Mesodermal cell (in vitro differentiated cells): Measurements from ENCODE around the gene ELOVL3.
"Not testable (repeated sequence)": the region's sequence is repeated elsewhere in the genome, so short reads cannot be mapped to it uniquely, and the experiment has no call there.

Experiments used
- H3K27ac ChIP-seq: 2 replicates; pipeline ENCODE4 v1.7.0; 2013; ENCODE audit warnings: mild to moderate bottlenecking, low read depth, low read length, moderate library complexity; ENCODE audit not compliant: severe bottlenecking
- H3K36me3 ChIP-seq: 2 replicates; pipeline ENCODE4 v1.7.1; 2013; ENCODE audit warnings: mild to moderate bottlenecking, low read length, moderate library complexity; ENCODE audit not compliant: control insufficient read depth, insufficient read depth
- H3K4me1 ChIP-seq: one replicate; pipeline ENCODE4 v1.7.1; 2013; ENCODE audit warnings: mild to moderate bottlenecking, low read length; ENCODE audit not compliant: insufficient read depth, control insufficient read depth, poor library complexity, severe bottlenecking
- H3K4me3 ChIP-seq: 2 replicates; pipeline ENCODE4 v1.7.0; 2013; ENCODE audit warnings: low read length, control low read depth, mild to moderate bottlenecking; ENCODE audit not compliant: insufficient read depth, poor library complexity, severe bottlenecking; ENCODE audit errors: extremely low read depth
- H3K9me3 ChIP-seq: 2 replicates; pipeline ENCODE4 v1.7.1; 2013; ENCODE audit warnings: mild to moderate bottlenecking, low read length, moderate library complexity; ENCODE audit not compliant: control insufficient read depth
- WGBS, 2 experiments: methylation state at CpG; one replicate each; pipeline ENCODE4 v1.1.5; 2013; ENCODE audit warnings: missing lambda C conversion rate in 2 of 2; ENCODE audit not compliant: insufficient coverage in 2 of 2; 5-methylcytosine and 5-hydroxymethylcytosine counted together

The ELOVL3 gene

DNA sequence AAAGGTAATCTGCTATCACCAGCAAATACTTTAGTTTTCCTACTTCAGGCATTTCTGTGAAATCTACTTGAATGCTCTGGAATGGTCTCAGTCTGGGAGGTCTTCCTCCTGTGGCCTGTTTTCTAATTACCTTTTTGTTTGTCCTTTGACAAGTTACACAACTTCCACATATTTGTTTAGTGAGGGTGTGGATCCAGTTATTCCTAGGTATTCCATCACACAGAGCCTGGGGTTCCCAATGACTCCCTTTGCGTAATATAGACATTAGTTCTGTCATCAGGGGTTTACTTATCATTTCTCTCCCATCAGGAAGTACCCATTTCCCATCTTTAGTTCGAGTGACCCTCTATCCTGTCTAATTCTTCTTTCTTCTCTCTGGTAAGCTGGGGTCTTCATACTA is 28.1 kb upstream of the ELOVL3 start:
- Histone ChIP-seq H3K4me3 (no peak overlapping the region), H3K4me1 (no peaks in the 10 kb centered on the region), H3K9me3 (peaks cover 3% of the 10 kb centered on the region), H3K27ac (no peak overlapping the region), H3K36me3 (no peaks in the 10 kb centered on the region)
- 0 to 100% methylated on average over 1 of the region's 2 CpGs for WGBS, 2 experiments

DNA sequence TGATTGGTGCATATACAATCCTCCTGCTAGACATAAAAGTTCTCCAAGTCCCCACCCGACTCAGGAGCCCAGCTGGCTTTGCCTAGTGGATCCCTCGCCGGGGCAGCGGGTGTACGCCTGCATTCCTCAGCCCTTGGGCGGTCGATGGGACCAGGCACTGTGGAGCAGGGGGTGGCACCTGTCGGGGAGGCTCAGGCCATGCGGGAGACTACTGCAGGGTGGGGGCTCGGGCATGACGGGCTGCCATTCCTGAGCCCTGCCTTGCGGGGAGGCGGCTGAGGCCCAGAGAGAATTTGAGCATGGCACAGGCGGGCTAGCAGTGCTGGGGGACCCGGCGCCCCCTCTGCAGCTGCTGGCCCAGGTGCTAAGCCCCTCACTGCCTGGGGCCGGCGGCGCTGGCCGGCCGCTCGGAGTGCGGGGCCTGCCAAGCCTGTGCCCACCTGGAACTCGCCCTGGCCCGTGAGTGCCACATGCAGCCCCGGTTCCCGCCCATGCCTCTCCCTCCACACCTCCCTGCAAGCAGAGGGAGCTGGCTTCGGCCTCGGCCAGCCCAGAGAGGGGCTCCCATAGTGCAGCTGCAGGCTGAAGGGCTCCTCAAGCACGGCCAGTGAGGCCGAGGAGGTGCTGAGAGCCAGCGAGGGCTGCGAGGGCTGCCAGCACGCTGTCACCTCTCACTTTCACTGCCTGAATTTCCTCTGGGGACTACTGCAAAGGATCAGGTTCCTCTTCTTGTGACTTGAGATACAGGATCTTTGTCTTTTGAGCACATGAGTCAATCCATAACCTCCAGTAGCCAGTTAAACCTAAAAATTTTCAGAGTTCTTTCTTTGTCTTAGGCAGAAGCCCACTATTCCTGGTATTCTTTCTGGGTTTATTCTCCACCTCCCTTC is 25.1 kb upstream of the ELOVL3 start:
- no peak overlapping the region for H3K27ac ChIP-seq
- peaks cover 11% of the 10 kb centered on the region for H3K9me3 ChIP-seq
- WGBS, 2 experiments, result 94% methylated on average over 27 to 30 of the region's 34 CpGs
- H3K4me3 ChIP-seq, result no peak overlapping the region
- no peaks in the 10 kb centered on the region for H3K4me1 ChIP-seq
- no peaks in the 10 kb centered on the region for H3K36me3 ChIP-seq

DNA sequence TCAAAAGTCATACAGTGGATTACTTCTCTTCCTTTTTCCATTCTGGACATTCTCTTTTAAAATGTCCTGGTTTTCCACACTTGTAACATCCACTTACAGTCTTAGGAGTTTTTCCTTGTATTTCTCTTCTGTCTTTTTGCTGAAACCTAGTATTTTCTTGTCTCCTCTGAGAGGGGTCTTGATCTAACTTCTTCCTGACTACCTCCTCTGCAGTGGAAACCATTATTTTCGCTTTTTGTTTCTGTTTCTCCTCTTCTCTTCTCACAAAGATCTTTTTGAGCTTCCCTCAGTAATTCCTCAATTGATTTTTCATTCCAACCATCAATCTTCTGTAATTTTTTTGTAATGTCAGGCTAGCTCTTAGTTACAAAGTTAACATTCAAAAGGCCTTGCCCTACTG is 23.7 kb upstream of the ELOVL3 start:
- WGBS, 2 experiments, result 64 to 67% methylated on average over 1 of the region's 1 CpG
- Histone ChIP-seq H3K36me3 (no peaks in the 10 kb centered on the region), H3K4me1 (no peaks in the 10 kb centered on the region), H3K4me3 (no peak overlapping the region), H3K9me3 (peaks cover 11% of the 10 kb centered on the region), H3K27ac (no peak overlapping the region)

DNA sequence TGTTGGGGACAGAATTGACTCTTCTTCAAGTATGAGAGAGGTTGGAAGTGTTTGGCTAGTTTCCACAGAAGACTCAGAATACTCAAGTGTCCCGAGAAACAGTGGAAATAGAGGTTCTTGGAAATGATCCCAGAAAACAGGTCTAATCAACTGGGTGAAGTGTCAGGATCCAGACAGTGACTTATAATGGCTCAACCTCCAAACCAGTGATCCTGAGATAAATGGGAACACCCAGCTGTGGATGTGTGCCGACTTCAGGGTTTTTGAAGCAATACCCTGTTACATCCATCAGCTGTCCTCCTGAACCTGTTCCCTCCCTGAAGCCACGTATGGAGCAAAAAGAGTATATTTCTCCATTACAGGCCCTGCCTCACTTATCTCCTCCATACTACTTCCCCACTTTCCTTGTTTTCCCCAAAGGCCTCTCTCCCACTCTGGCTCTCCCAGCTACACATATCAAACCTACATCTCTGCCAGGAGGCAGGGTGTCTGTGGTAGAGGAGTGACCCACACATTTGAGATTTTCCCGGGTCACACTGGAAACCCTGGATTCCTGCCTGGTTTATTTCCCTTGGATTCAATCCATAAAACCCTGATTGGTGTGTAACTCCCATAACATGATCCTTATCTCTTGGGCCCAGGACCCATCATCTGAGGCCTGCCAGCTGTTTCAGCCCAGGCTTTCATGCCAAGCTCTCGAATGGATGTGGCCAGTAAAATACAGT is 17.6 kb upstream of the ELOVL3 start:
- H3K4me3 ChIP-seq, result no peak overlapping the region
- 86 to 87% methylated on average over 3 of the region's 5 CpGs for WGBS, 2 experiments
- no peaks in the 10 kb centered on the region for H3K4me1 ChIP-seq

DNA sequence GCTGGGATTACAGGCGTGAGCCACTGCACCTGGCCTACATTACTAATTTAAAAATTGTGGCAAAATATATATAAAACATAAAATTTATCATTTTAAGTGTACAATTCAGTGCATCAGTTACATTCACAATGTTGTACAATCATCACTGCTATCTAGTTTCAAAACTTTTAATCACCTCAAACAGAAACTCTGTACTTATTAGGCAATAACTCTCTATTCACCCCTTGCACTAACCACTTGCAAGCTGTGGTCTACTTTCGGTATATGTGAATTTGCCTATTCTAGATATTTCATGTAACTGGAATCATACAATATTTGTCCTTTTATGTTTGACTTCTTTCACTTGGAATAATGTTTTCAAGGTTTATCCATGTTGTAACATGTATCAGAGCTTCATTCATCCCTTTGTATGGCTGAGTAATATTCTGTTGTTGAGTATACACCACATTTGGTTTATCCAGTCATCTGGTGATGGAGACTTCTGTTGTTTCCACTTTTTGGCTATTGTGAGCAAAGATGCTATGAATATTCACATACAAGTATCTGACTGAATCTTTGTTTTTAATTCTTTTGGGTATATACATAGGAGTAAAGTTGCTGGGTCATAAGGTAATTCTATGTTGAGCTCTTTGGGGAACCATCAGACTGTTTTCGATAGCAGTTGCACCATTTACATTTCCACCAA is 14.3 kb upstream of the ELOVL3 start:
- no peak overlapping the region for H3K4me3 ChIP-seq
- no peaks in the 10 kb centered on the region for H3K9me3 ChIP-seq
- H3K4me1 ChIP-seq, result no peaks in the 10 kb centered on the region
- no peaks in the 10 kb centered on the region for H3K36me3 ChIP-seq
- H3K27ac ChIP-seq, result no peak overlapping the region
- WGBS, 2 experiments, result 83 to 86% methylated on average over 1 of the region's 3 CpGs

More for the DNA sequence above, 17.6 kb upstream of the ELOVL3 start:
- H3K36me3 ChIP-seq, result no peaks in the 10 kb centered on the region
- no peak overlapping the region for H3K27ac ChIP-seq
- H3K9me3 ChIP-seq, result peaks cover 8% of the 10 kb centered on the region

DNA sequence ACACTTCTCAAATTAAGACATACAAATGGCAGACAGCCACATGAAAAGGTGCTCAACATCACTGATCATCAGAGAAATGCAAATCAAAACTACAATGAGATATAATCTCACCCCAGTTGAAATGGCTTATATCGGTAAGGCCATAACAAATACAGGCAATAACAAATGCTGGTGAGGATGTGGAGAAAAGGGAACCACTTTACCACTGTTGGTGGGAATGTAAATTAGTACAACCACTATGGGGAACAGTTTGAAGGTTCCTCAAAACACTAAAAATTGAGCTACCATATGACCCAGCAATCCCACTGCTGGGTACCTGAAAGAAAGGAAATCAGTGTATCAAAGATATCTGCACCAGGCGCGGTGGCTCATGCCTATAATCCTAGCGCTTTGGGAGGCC is 12.5 kb upstream of the ELOVL3 start:
- H3K36me3 ChIP-seq, H3K27ac ChIP-seq, H3K9me3 ChIP-seq, H3K4me1 ChIP-seq, H3K4me3 ChIP-seq: not testable (repeated sequence)
- 67 to 93% methylated on average over 3 of the region's 4 CpGs for WGBS, 2 experiments

DNA sequence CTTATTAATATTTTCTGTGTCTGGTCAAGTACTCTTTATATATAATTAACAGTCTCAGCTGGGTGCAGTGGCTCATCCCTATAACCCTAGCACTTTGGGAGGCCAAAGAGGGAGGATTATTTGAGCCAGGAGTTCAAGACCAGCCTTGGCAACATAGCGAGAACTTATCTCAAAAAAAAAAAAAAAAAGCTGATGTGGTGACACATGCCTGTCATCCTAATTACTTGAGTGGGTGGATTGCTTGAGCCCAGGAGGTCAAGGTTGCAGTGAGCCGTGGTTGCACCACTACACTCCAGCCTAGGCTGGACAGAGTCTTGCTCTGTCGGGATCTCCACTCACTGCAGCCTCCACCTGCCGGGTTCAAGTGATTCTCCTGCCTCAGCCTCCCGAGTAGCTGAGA is 6.7 kb upstream of the ELOVL3 start:
- 89 to 91% methylated on average over 2 to 4 of the region's 5 CpGs for WGBS, 2 experiments
- Histone ChIP-seq H3K9me3 (no peaks in the 10 kb centered on the region), H3K36me3 (no peaks in the 10 kb centered on the region), H3K4me1 (no peaks in the 10 kb centered on the region), H3K27ac (no peak overlapping the region), H3K4me3 (no peak overlapping the region)

DNA sequence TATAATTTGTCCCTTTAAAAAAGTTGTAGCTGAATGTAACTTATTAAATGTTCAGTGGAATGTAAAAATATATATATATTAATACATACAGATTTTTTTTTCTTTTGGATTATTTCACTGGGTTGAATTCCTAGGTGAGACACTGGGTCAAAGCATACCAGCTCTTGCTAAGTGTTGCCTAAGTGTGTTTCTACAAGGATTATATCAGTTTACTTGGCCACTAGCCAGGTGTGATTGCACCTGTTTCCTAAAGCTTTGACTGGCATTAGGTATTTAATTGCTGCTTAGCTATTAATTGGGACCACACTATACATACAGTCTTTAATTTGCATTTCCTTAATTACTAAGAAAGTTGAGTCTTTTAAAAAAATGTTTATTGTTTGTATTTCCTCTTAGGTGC is 5.5 kb upstream of the ELOVL3 start:
- H3K36me3 ChIP-seq, result no peaks in the 10 kb centered on the region
- H3K27ac ChIP-seq, result no peak overlapping the region
- H3K4me1 ChIP-seq, result peaks cover 4% of the 10 kb centered on the region
- H3K4me3 ChIP-seq, result no peak overlapping the region
- H3K9me3 ChIP-seq, result no peaks in the 10 kb centered on the region

DNA sequence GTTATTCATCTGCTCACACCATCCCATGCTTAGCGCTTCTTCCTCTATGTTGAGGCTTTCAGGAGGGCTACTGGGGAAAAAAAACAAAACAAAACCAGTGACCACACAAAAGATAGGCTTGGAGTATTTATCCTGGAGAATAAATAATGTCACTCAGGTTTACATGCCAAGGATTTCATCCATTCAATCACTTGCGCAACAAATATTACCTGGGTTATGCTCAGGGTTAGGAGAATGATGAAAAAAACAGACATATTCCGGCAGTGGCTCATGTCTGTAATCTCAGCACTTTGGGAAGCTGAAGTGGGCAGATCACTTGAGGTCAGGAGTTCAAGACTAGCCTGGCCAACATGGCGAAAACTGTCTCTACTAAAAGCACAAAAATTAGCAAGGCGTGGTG is 3.3 kb upstream of the ELOVL3 start:
- Histone ChIP-seq H3K9me3 (no peaks in the 10 kb centered on the region), H3K27ac (no peak overlapping the region), H3K36me3 (no peaks in the 10 kb centered on the region), H3K4me3 (no peak overlapping the region), H3K4me1 (peaks cover 9% of the 10 kb centered on the region)
- 90% methylated on average over 4 of the region's 5 CpGs for WGBS, 2 experiments

DNA sequence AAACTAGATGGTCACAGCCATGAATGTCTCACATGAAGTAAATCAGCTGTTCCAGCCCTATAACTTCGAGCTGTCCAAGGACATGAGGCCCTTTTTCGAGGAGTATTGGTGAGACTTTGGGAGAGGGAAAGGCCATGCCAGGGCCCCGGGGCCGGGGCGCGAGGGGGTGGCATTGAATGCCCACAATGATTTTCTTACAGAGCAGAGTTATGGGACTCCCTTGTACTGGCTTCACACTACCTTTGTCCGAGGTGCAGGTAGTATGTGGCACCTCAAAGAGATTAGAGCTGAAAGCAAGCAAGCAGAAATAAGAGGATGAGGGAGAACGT is 407 bp downstream of the ELOVL3 start:
- Histone ChIP-seq H3K9me3 (no peaks in the 10 kb centered on the region), H3K27ac (no peak overlapping the region), H3K4me1 (peaks cover 12% of the 10 kb centered on the region), H3K36me3 (no peaks in the 10 kb centered on the region), H3K4me3 (no peak overlapping the region)
- WGBS, 2 experiments, result 54 to 81% methylated on average over 6 to 8 of the region's 8 CpGs

DNA sequence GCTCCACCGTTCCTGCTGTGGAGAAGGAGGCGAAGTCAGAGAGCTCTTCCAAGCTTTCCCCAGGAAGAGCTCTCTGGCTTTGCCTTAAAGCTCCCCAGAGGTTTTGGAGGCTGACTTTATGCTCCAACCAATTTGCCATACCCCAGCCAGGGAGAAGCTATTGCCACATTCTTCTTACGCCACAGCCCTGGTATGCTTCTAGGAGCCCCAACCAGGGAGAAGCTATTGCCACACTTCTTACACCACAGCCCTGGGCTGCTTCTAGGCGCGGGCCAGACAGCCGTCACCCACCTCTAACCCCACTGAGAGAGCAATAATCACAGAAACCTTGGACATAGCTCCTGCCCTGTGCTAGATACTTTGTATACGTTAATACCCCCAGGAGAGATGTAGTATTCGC is 951 bp downstream of the ELOVL3 start:
- H3K4me1 ChIP-seq, result peaks cover 12% of the 10 kb centered on the region
- no peaks in the 10 kb centered on the region for H3K9me3 ChIP-seq
- H3K27ac ChIP-seq, result no peak overlapping the region
- no peaks in the 10 kb centered on the region for H3K36me3 ChIP-seq
- no peak overlapping the region for H3K4me3 ChIP-seq
- 85 to 87% methylated on average over 7 to 8 of the region's 8 CpGs for WGBS, 2 experiments
